ENCODE data around the gene CRELD2. TPM values are rescaled to one million over a fixed set of nuclear protein-coding genes. Genes with fewer than 3 reads are reported as not detected.

The CRELD2 gene
- total and polyA plus RNA-seq, 2 of the 4 experiments (the other 2 are of a cell fraction): 36.2 to 70.7 TPM

DNA sequence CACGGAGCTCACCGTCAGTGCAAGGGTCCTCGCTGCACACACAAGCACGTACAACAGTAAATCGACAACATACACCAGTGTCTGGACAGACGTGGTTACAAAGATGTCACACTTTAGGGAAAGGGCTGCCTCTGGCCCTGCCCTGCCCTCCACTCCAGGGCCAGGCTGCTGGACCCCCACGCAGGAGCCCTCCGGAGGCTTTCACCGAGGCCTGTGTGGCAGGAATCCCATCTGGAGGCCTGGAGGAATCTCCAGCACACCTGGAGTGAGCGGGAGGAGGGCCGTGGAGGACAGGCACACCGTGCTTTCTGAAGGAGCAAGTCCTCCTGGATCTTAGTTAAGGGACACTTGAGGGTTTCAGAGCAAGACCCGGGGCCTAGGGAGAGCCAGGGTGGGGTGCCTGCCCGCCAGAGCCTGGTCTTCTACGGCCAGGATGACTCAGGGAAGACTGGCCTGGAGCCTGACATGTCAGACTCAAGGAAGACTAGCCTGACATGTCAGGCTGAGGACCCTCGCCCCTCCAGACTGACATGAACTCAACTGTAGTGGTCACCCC lies 40.0 kb downstream of the CRELD2 start:
- H3K27me3 ChIP-seq (ENCODE audit: control insufficient read depth, insufficient read depth, low read length): no peaks in the 10 kb centered on the region
- H3K18ac ChIP-seq (ENCODE audit: low read depth, low read length): no peak overlapping the region
- H2BK15ac ChIP-seq (ENCODE audit: low read depth, low read length): no peak overlapping the region; the same call in 2 of the 3 replicates
- peaks cover 3% of the 10 kb centered on the region; the same call in 1 of the 2 replicates for H3K9me1 ChIP-seq (ENCODE audit: insufficient read depth, low read length)
- peaks cover 26% of the 10 kb centered on the region for H4K20me1 ChIP-seq (ENCODE audit: insufficient read depth, low read length)
- H2BK120ac ChIP-seq (ENCODE audit: low read depth, low read length): no peak overlapping the region
- H4K5ac ChIP-seq (ENCODE audit: low read depth, low read length): no peak overlapping the region
- in situ Hi-C loops (cut with MboI; ENCODE audit: low sequenced_read_pairs): no loop called here
- H3K27ac ChIP-seq (ENCODE audit: insufficient read depth, low read length): no peak overlapping the region
- no peak overlapping the region for H4K8ac ChIP-seq (ENCODE audit: low read depth in 2 of 2, low read length in 2 of 2)
- H3K4me1 ChIP-seq (ENCODE audit: control insufficient read depth, insufficient read depth, low read length): peaks cover 26% of the 10 kb centered on the region
- H3K23ac ChIP-seq (ENCODE audit: low read depth, low read length): no peak overlapping the region
- H3K4me2 ChIP-seq (ENCODE audit: low read depth, low read length): no peak overlapping the region
- no peak overlapping the region for H3K56ac ChIP-seq (ENCODE audit: extremely low read depth, insufficient read depth, low read length)
- no peak overlapping the region for H3K9ac ChIP-seq (ENCODE audit: low read depth, low read length)
- H3K79me1 ChIP-seq (ENCODE audit: low read depth in 1 of 2, low read length in 2 of 2): peaks cover 4 to 17% of the 10 kb centered on the region in 2 experiments; a peak in 3 of 4 replicates
- dilution Hi-C loops (cut with HindIII; ENCODE audit: low sequenced_read_pairs, unreplicated experiment): no loop called here
- 83% methylated on average over 8 of the region's 16 CpGs; no CpG with 5 or more reads in 1 of the 2 experiments for WGBS, 2 experiments (ENCODE audit: extremely low coverage in 2 of 2, insufficient read length in 1 of 2)
- TF ChIP-seq NFE2L2 (IDR thresholded peaks at IDR 0.05; ENCODE audit: low read depth, low read length): no peak
- TF ChIP-seq SMC3 (IDR thresholded peaks at IDR 0.05; ENCODE audit: low read depth, low read length): no peak
- no peak for TF ChIP-seq USF2 (IDR thresholded peaks at IDR 0.05; ENCODE audit: low read depth, low read length)
- TF ChIP-seq POLR2A (IDR thresholded peaks at IDR 0.05; ENCODE audit: low read depth, low read length): no peak
- no peak for TF ChIP-seq MAFK (IDR thresholded peaks at IDR 0.05; ENCODE audit: low read depth, low read length)
- TF ChIP-seq MAZ (IDR thresholded peaks at IDR 0.05; ENCODE audit: borderline replicate concordance, low read depth, low read length): no peak
- H3K36me3 ChIP-seq (ENCODE audit: control insufficient read depth, insufficient read depth, low read length): peaks cover 15% of the 10 kb centered on the region
- H2AK9ac ChIP-seq (replicated peaks; ENCODE audit: low read depth, low read length, poor library complexity): peak overlapping the region; percentile 93
- H3K4me3 ChIP-seq (ENCODE audit: insufficient read depth, low read depth, low read length): no peak overlapping the region
- H3K14ac ChIP-seq (replicated peaks; ENCODE audit: low read depth, low read length): no peak overlapping the region
- no peaks in the 10 kb centered on the region for H3K9me3 ChIP-seq (ENCODE audit: control insufficient read depth, insufficient read depth, low read length)
- ATAC-seq (ENCODE audit: low read depth) (no peak), DNase-seq (no peak)
- ChIA-PET POLR2A (ENCODE audit: unreplicated experiment) (no interaction called here), CTCF (no interaction called here)
- peak overlapping the region; percentile 23 for H2AFZ ChIP-seq (replicated peaks; ENCODE audit: low read length, poor library complexity)
- intact Hi-C loops (cut with micrococcal nuclease): no loop called here
- no peak overlapping the region for H4K91ac ChIP-seq (ENCODE audit: insufficient read depth, low read depth, low read length)
- BruUV-seq (replicated peaks): no TSS peak
- H2AK5ac ChIP-seq (ENCODE audit: low read depth, low read length): peak overlapping the region; percentile 66
- no peak overlapping the region for H2BK20ac ChIP-seq (ENCODE audit: low read depth, low read length)
- H2BK5ac ChIP-seq (ENCODE audit: low read depth, low read length, poor library complexity, severe bottlenecking): no peak overlapping the region
- no peak overlapping the region; the same call in 1 of the 2 replicates for H3K4ac ChIP-seq (ENCODE audit: low read depth, low read length)

Measured in IMR-90 (cell line).